GM18868 (cell line): ENCODE results near the gene NCOA7.
A peak's percentile ranks its signal among the peaks of the same experiment; 100 is the strongest.
"Not testable (repeated sequence)": the region's sequence is repeated elsewhere in the genome, so short reads cannot be mapped to it uniquely, and the experiment has no call there.

Source experiments
- ATAC-seq: cut with Tn5 transposase; IDR thresholded peaks from one replicate; pipeline ENCODE4 v1.9.1; 2021; ENCODE audit warnings: mild to moderate bottlenecking, moderate library complexity; ENCODE audit not compliant: unreplicated experiment

Gene NCOA7

GRCh38 chr6:125753937-125754259 lies 36.9 kb upstream of the NCOA7 start:
- no peak for ATAC-seq

DNA sequence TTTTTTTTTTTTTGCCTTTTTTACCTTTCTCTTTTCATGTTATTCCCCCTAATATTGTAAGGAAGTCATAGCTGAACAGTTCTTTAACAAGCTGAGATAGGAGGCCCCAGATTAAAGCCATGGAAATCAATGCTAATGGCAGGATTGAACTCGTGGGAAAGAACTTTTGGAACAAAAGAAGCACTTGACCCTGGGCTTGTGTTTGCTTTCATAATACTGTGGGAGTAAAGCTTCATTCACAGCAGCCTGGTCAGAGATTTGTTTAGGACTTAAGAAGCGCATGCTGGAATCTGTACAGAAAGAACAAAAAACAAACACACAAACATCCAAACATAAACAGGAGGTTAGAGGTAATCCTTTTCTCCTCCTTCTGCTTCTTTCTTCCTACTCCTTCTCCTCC lies 36.2 kb upstream of the NCOA7 start:
- ATAC-seq = no peak

DNA sequence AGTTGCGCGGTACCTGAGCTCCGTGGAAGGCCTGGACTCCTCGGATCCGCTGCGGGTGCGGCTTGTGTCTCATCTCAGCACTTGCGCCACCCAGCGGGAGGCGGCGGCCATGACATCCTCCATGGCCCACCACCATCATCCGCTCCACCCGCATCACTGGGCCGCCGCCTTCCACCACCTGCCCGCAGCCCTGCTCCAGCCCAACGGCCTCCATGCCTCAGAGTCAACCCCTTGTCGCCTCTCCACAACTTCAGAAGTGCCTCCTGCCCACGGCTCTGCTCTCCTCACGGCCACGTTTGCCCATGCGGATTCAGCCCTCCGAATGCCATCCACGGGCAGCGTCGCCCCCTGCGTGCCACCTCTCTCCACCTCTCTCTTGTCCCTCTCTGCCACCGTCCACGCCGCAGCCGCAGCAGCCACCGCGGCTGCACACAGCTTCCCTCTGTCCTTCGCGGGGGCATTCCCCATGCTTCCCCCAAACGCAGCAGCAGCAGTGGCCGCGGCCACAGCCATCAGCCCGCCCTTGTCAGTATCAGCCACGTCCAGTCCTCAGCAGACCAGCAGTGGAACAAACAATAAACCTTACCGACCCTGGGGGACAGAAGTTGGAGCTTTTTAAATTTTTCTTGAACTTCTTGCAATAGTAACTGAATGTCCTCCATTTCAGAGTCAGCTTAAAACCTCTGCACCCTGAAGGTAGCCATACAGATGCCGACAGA lies 31.4 kb upstream of the NCOA7 start:
- ATAC-seq = no peak

DNA sequence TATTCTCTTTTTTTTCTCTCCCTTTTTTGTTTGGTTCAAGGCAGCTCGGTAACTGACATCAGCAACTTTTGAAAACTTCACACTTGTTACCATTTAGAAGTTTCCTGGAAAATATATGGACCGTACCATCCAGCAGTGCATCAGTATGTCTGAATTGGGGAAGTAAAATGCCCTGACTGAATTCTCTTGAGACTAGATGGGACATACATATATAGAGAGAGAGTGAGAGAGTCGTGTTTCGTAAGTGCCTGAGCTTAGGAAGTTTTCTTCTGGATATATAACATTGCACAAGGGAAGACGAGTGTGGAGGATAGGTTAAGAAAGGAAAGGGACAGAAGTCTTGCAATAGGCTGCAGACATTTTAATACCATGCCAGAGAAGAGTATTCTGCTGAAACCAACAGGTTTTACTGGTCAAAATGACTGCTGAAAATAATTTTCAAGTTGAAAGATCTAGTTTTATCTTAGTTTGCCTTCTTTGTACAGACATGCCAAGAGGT lies 30.8 kb upstream of the NCOA7 start:
- ATAC-seq = no peak

DNA sequence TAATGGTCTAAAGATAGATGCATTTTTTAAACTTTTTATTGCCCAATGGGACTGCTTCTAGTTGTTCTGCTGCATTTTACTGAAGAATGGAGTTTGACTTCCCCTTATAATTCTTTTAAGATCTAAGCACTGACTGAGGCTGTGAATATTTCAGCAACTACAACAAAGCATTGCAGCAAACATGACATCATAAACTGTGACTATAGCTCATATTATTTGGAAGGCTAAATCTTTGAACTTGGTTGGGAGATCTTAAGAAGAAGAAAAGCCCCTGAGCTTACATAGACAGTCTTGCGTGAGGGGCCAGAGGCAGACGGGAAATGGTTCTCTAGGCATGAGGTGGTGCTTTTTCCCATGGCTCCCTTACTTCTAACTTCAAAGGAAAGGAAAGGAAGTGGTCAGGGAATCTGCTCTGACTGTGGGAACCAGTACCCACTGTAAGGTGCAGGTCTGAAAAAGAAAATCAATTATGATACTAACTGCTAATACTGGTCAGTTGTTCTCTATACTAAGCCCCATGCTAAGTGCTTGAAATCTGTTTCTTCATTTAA lies 26.6 kb upstream of the NCOA7 start:
- ATAC-seq = no peak

DNA sequence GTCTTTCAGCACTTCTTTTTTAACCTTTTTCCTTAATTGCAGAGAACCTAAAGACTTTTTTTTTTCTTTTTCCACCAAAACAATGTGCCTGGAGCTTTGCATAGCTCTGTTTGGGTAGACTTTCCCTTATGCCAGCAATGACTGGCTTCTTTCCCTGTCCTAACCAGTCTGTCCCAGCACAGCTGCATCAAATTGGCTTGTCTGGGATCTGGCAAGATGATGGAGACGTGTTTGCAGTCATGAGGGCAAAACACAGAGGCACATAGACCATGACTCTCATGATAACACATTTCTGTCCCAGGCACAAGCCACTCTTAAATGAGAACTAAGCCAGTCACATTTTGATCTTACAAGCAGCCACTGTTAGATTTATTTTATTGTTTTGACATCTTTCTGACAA lies 24.8 kb upstream of the NCOA7 start:
- no peak for ATAC-seq

DNA sequence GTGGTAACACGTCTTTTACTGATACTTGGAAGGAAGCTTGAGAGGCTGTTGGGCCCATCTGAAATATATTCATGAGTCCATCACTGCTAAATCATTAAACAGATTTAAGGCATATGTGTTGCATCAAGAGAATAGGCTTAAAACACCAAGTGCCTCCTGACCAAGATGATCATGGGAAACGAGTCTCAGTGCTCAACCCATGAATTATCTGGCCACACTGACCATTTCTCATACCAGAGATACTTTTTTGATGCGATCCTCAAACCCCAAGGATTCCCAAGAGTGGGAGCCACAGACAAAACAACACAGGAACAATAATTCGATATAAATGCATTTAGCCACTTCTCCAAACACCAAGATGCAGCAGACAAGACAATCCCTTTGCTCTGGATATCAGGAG lies 24.1 kb upstream of the NCOA7 start:
- no peak for ATAC-seq

- ATAC-seq = peak; percentile 17
Observed at GRCh38 chr6:125769147-125769783, 21.5 kb upstream of the NCOA7 start.

GRCh38 chr6:125773387-125774341 lies 17.1 kb upstream of the NCOA7 start:
- ATAC-seq = peak; percentile 63

- ATAC-seq = not testable (repeated sequence)
Observed at GRCh38 chr6:125776107-125776826, 14.5 kb upstream of the NCOA7 start.

GRCh38 chr6:125779924-125780539 lies 10.7 kb upstream of the NCOA7 start:
- peak; percentile 79 for ATAC-seq

DNA sequence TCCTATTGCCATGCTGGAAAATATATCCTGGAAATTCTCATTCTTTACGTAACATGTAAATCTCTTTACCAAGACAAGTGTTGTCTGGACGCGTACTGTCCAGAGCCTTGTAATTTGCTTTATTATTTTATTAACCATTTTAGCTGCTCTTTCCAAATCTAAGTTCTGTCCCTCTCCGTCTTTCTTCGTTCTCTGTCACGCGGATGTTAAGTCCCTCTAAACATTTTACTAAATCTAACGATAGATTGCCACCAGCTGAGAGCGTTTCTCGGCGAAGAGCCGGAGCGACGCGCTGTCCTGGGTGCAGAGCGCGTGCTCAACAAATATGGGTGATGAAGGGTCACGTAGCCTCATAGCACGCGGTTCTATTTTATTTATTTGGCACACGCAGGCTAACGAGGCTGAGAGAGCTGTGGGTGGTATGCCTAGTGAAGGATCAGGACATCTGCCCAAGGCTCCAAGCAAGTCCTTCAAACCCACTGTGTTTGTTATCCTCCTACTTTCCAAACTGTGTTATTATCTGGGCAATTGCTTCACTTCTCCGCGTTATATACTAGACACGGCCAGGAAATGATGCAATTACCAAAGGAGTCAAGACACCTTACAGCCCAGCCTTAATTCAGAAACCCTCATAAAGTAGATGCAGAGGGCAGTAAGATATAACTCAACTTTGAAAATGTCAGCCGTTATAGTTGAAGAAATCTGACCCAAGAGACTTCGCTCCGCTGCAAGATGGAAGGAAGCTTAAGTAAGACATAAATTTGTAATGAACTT lies 10.0 kb upstream of the NCOA7 start:
- peak; percentile 74 for ATAC-seq

- ATAC-seq = peak; percentile 39
Observed at GRCh38 chr6:125781314-125781868, 9.4 kb upstream of the NCOA7 start.

GRCh38 chr6:125784365-125784764 lies 6.4 kb upstream of the NCOA7 start:
- no peak for ATAC-seq

GRCh38 chr6:125787791-125788190 lies 3.0 kb upstream of the NCOA7 start:
- ATAC-seq = no peak

DNA sequence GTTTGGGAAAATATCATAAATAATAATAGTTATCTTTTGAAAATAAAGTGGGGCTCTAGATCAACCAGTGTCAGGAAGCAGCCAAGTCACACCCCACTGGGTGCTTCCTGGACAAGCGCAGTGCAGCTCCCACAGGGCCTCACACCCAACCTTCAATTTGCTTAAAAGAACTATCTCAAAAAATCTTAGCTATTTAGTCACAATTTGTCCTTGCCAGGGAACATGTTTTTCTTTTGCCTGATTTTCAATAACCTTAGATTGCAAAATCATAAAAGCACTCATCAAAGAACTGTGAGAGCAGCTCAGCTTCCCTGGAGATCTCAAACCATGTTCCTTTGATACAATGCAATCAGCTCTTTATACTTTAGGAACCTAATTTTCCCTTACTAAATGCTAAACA lies 1.6 kb upstream of the NCOA7 start:
- no peak for ATAC-seq

- peak; percentile 24 for ATAC-seq
Observed at GRCh38 chr6:125789576-125790357, 993 bp upstream of the NCOA7 start.

DNA sequence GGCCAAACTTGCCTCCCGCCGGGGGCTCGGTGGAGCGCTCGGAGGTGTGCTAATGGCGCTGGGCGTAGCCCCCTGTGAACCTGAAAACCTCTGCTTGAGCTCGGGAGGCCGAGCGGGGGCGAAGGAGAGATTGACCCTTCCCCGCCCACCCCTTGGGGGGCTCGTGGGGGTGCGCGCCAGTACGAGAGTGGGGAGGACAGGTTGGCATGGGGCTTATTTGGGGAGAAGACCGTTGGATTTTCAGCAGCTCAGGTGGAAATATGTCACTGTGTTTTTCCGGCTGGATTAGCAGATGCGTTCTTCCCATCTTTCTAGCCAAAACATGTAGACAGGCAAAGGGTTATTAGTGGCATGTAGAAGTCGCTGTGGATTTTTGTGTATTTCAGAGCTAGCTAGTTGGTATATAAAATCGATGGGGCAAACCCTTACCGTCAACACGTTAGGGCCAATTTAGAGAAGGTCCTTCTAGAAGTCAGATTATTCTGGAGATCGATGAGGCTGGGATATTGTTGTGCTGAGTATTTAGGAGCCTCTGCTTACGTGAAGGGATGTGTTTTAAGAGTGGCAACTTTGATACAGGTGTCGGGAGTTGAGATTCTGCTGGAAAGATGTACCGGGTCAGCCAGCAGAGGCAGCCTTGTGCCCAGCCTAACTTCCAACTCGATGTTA lies 525 bp downstream of the NCOA7 start:
- peak; percentile 31 for ATAC-seq
